HepG2 (cell line): ENCODE results near the gene HBA2. TPM values are rescaled to one million over a fixed set of nuclear protein-coding genes. Genes with fewer than 3 reads are reported as not detected.

Experiments used
- ATAD3A ChIP-seq: sonication (generic); formaldehyde crosslinking; IDR thresholded peaks from 2 replicates; pipeline ENCODE4 v1.4.0; 2020; ENCODE audit warnings: missing genetic modification reagents
- ATF1 ChIP-seq: IDR thresholded peaks from 2 replicates; pipeline ENCODE4 v1.6.1; 2016; ENCODE audit warnings: mild to moderate bottlenecking, control low read depth
- ATF3 ChIP-seq: sonication (generic); formaldehyde crosslinking; IDR thresholded peaks from 2 replicates; pipeline ENCODE4 v1.4.0; 2020; ENCODE audit warnings: missing genetic modification reagents
- ELF4 ChIP-seq: sonication (generic); formaldehyde crosslinking; IDR thresholded peaks from 2 replicates; pipeline ENCODE4 v1.5.0; 2020; ENCODE audit warnings: missing genetic modification reagents, mild to moderate bottlenecking, moderate library complexity, borderline replicate concordance
- KDM6A ChIP-seq: IDR thresholded peaks from 2 replicates; pipeline ENCODE4 v1.6.1; 2016; ENCODE audit warnings: low read depth
- MAX ChIP-seq: IDR thresholded peaks from 2 replicates; pipeline ENCODE4 v1.6.1; 2012; ENCODE audit warnings: inconsistent platforms
- MBD4 ChIP-seq: IDR thresholded peaks from 2 replicates; pipeline ENCODE4 v1.6.1; 2012; ENCODE audit warnings: low read length, inconsistent platforms, borderline replicate concordance
- MTF2 ChIP-seq: sonication (generic); formaldehyde crosslinking; IDR thresholded peaks from 2 replicates; pipeline ENCODE4 v1.5.0; 2020; ENCODE audit warnings: missing genetic modification reagents, borderline replicate concordance
- PAX8 ChIP-seq: sonication (generic); formaldehyde crosslinking; IDR thresholded peaks from 2 replicates; pipeline ENCODE4 v1.8.0; 2022; ENCODE audit warnings: mild to moderate bottlenecking, missing genetic modification reagents, borderline replicate concordance
- SETDB1 ChIP-seq: sonication (generic); formaldehyde crosslinking; IDR thresholded peaks from 2 replicates; pipeline ENCODE4 v1.5.1; 2020; ENCODE audit warnings: missing genetic modification reagents, mild to moderate bottlenecking, borderline replicate concordance
- TAF1 ChIP-seq: sonication (generic); formaldehyde crosslinking; IDR thresholded peaks from 2 replicates; pipeline ENCODE4 v1.4.0; 2020; ENCODE audit warnings: missing genetic modification reagents
- TBX2 ChIP-seq: sonication (generic); formaldehyde crosslinking; IDR thresholded peaks from 2 replicates; pipeline ENCODE4 v1.5.0; 2020; ENCODE audit warnings: missing genetic modification reagents, mild to moderate bottlenecking, borderline replicate concordance
- TFDP2 ChIP-seq: sonication (generic); formaldehyde crosslinking; IDR thresholded peaks from 2 replicates; pipeline ENCODE4 v1.4.0; 2020; ENCODE audit warnings: missing genetic modification reagents
- TP53 ChIP-seq: sonication (generic); formaldehyde crosslinking; conservative IDR thresholded peaks from 2 replicates; pipeline ENCODE4 v1.4.0; 2020; ENCODE audit warnings: missing genetic modification reagents
- ZBTB33 ChIP-seq: sonication (generic); formaldehyde crosslinking; IDR thresholded peaks from 2 replicates; pipeline ENCODE4 v1.4.0; 2020; ENCODE audit warnings: missing genetic modification reagents
- ZFAT ChIP-seq: sonication (generic); formaldehyde crosslinking; conservative IDR thresholded peaks from 2 replicates; pipeline ENCODE4 v1.8.1; 2023; ENCODE audit warnings: missing genetic modification reagents, inconsistent platforms
- ZFP90 ChIP-seq: sonication (generic); formaldehyde crosslinking; IDR thresholded peaks from 2 replicates; pipeline ENCODE4 v1.8.0; 2022; ENCODE audit warnings: missing genetic modification reagents, mild to moderate bottlenecking, inconsistent platforms, borderline replicate concordance
- ZFP91 ChIP-seq: sonication (generic); formaldehyde crosslinking; IDR thresholded peaks from 2 replicates; pipeline ENCODE4 v1.9.0; 2022; ENCODE audit warnings: missing genetic modification reagents, mild to moderate bottlenecking, borderline replicate concordance
- ZNF205 ChIP-seq: IDR thresholded peaks from 2 replicates; pipeline ENCODE4 v1.6.1; 2018; ENCODE audit warnings: missing biosample characterization, missing genetic modification reagents
- ZNF382 ChIP-seq: sonication (generic); formaldehyde crosslinking; IDR thresholded peaks from 2 replicates; pipeline ENCODE4 v1.5.0; 2020; ENCODE audit warnings: missing genetic modification reagents, mild to moderate bottlenecking, borderline replicate concordance
- ZNF414 ChIP-seq: sonication (generic); formaldehyde crosslinking; IDR thresholded peaks from 2 replicates; pipeline ENCODE4 v1.5.0; 2020; ENCODE audit warnings: missing genetic modification reagents
- ZNF724P ChIP-seq: sonication (generic); formaldehyde crosslinking; IDR thresholded peaks from 2 replicates; pipeline ENCODE4 v1.8.0; 2022; ENCODE audit warnings: missing genetic modification reagents, borderline replicate concordance
- ZNF747 ChIP-seq: sonication (generic); formaldehyde crosslinking; IDR thresholded peaks from 2 replicates; pipeline ENCODE4 v1.8.1; 2023; ENCODE audit warnings: missing genetic modification reagents, mild to moderate bottlenecking, borderline replicate concordance
- polyA plus RNA-seq, 8 experiments: library from polyadenylated mRNA; depleted of rRNA in 3 of 8; stranded (reverse) in 7 of 8; unstranded in 1 of 8; fragments of >200 nt; fragmentation: Illumina TruSeq in 4 of 8; extraction: Trizol in 4 of 8; gene quantifications; 2 replicates each; pipeline versions ENCODE4 v1.2.1 to v1.2.3, GENCODE V29; 2011 to 2016; ENCODE audit warnings: low read depth in 4 of 8, missing spikeins in 1 of 8, mixed read lengths in 1 of 8; ENCODE audit not compliant: insufficient read depth in 1 of 8
- total RNA-seq, 5 experiments: library from RNA; depleted of rRNA; stranded (reverse); fragments of >200 nt; fragmentation: Illumina TruSeq; extraction: Trizol; gene quantifications; 2 replicates each; pipeline ENCODE4 v1.2.3, GENCODE V29; 2016; ENCODE audit warnings: low read depth in 1 of 5

The HBA2 gene
- total and polyA plus RNA-seq, 2 of the 13 experiments (the other 11 are each of a cell fraction or from before 2014, with no cell fraction given), result not detected

GRCh38 chr16:180681-181564 is 8.2 kb downstream of the HBA2 start (continued):
- TF ChIP-seq ZBTB33 (CRISPR knock-in tag) (peak; percentile 67; the same call in 1 of the 2 replicates), ZFAT (CRISPR knock-in tag) (peak; percentile 91), SETDB1 (CRISPR knock-in tag) (no peak), TP53 (peak; percentile 83; the same call in 1 of the 2 replicates), ATF1 (CRISPR knock-in tag) (no peak), ZNF724P (CRISPR knock-in tag) (peak; percentile 99), MBD4 (no peak), PAX8 (CRISPR knock-in tag) (peak; percentile 94; the same call in 1 of the 2 replicates), MTF2 (CRISPR knock-in tag) (peak; percentile 99), ZFP90 (peak; percentile 87; the same call in 1 of the 2 replicates), ATAD3A (CRISPR knock-in tag) (peak; percentile 82; the same call in 1 of the 2 replicates), TFDP2 (CRISPR knock-in tag) (peak; percentile 96), ZNF414 (CRISPR knock-in tag) (peak; percentile 98; the same call in 1 of the 2 replicates), ZNF205 (CRISPR knock-in tag) (peak; percentile 86; the same call in 1 of the 2 replicates), TAF1 (CRISPR knock-in tag) (peak; percentile 52; the same call in 1 of the 2 replicates), ATF3 (CRISPR knock-in tag) (peak; percentile 69; the same call in 1 of the 2 replicates), ZNF382 (CRISPR knock-in tag) (no peak; the same call in 1 of the 2 replicates), ELF4 (peak; percentile 76; the same call in 1 of the 2 replicates), ZNF747 (peak; percentile 99), TBX2 (CRISPR knock-in tag) (peak; percentile 96), MAX (peak; percentile 100), ZFP91 (CRISPR knock-in tag) (peak; percentile 95), KDM6A (no peak)
